H1 (cell line): ENCODE results near the gene RFTN2.
A peak's percentile ranks its signal among the peaks of the same experiment; 100 is the strongest.

Experiments
- BRCA1 ChIP-seq: IDR thresholded peaks from 2 replicates; pipeline ENCODE4 v1.6.1; 2012; ENCODE audit warnings: low read depth, low read length, improper control_type of control experiment
- CBX5 ChIP-seq: fragments of 300-800, 300-1000 bp; sonication (generic); IDR thresholded peaks from 2 replicates; pipeline ENCODE4 v1.7.1; 2016; ENCODE audit warnings: antibody characterized with exemption, low read length, low read depth
- CTCF ChIP-seq, 3 experiments: IDR thresholded peaks; 1 replicate in 2 of 3; 2 replicates in 1 of 3; pipeline versions ENCODE4 v1.5.1 to v1.6.1; 2011; ENCODE audit warnings: low read length in 3 of 3, mild to moderate bottlenecking in 3 of 3, inconsistent platforms in 2 of 3, low read depth in 1 of 3, moderate library complexity in 1 of 3; ENCODE audit not compliant: insufficient read depth in 1 of 3; ENCODE audit errors: control extremely low read depth in 1 of 3
- GTF2F1 ChIP-seq: IDR thresholded peaks from 2 replicates; pipeline ENCODE4 v1.6.1; 2012; ENCODE audit warnings: low read depth, low read length, improper control_type of control experiment, borderline replicate concordance
- MAX ChIP-seq: IDR thresholded peaks from 2 replicates; pipeline ENCODE4 v1.6.1; 2012; ENCODE audit warnings: inconsistent platforms

- TF ChIP-seq CBX5 (no peak), MAX (no peak), CTCF (IDR thresholded peaks at IDR 0.05; ENCODE audit: control extremely low read depth in 1 of 3, insufficient read depth in 1 of 3, low read depth in 1 of 3, low read length in 3 of 3) (peak in 2 of 3 experiments; percentile 31 to 63; a peak in 2 of 4 replicates), GTF2F1 (no peak), BRCA1 (no peak)
These were observed 32.2 kb upstream of the RFTN2 start for GRCh38 chr2:197707316-197708213.
